OCI-LY7 (cell line): Measurements from ENCODE around the gene SLC1A4. TPM values are rescaled to one million over a fixed set of nuclear protein-coding genes. Genes with fewer than 3 reads are reported as not detected.

Experiments used
- BruUV-seq: library from RNA; stranded (reverse); fragments of 400-500 nt; replicated peaks from 2 replicates; lab custom pipeline; 2021; lab: Mats Ljungman, UMichigan
- CTCF ChIA-PET: fragments of 300-600 bp; sonication (Branson Sonifier 250); formaldehyde crosslinking; loops from one replicate; lab custom pipeline; 2022; ENCODE audit warnings: antibody characterized with exemption; ENCODE audit not compliant: unreplicated experiment; lab: Charles Lee
- POLR2A ChIA-PET: fragments of 300-600 bp; sonication (Branson Sonifier 250); formaldehyde crosslinking; loops from one replicate; lab custom pipeline; 2022; ENCODE audit warnings: antibody characterized with exemption; lab: Charles Lee
- DNase-seq: peaks from one replicate; pipeline ENCODE4 v3.0.0-alpha.2; 2015; ENCODE audit warnings: low spot score
- H2AFZ ChIP-seq: fragments of 200-600 bp; sonication (generic), shearing (Covaris generic); 2 replicates; pipeline ENCODE4 v1.6.1; 2014; ENCODE audit warnings: mild to moderate bottlenecking, antibody characterized with exemption, low read length, moderate library complexity
- H3K27ac ChIP-seq: fragments of 200-600 bp; sonication (generic); 2 replicates; pipeline ENCODE4 v1.5.1; 2014; ENCODE audit warnings: mixed run types, low read depth, mild to moderate bottlenecking, moderate library complexity, low read length, inconsistent platforms; ENCODE audit not compliant: poor library complexity, severe bottlenecking
- H3K36me3 ChIP-seq: fragments of 200-600 bp; sonication (generic); 2 replicates; pipeline ENCODE4 v1.6.1; 2014; ENCODE audit warnings: mild to moderate bottlenecking, antibody characterized with exemption, low read length, moderate library complexity, mixed read lengths; ENCODE audit not compliant: insufficient read depth
- H3K4me1 ChIP-seq: fragments of 200-600 bp; sonication (generic); 2 replicates; pipeline ENCODE4 v1.5.1; 2014; ENCODE audit warnings: mild to moderate bottlenecking, low read length; ENCODE audit not compliant: insufficient read depth, poor library complexity, severe bottlenecking
- H3K4me2 ChIP-seq: fragments of 200-600 bp; sonication (generic); 2 replicates; pipeline ENCODE4 v1.6.1; 2014; ENCODE audit warnings: mild to moderate bottlenecking, low read length
- H3K4me3 ChIP-seq: fragments of 200-600 bp; sonication (generic); 2 replicates; pipeline ENCODE4 v1.5.1; 2014; ENCODE audit warnings: mild to moderate bottlenecking, low read depth, low read length; ENCODE audit not compliant: poor library complexity, severe bottlenecking
- H3K79me2 ChIP-seq: fragments of 200-600 bp; sonication (generic); 2 replicates; pipeline ENCODE4 v1.6.1; 2016; ENCODE audit warnings: low read depth, mild to moderate bottlenecking, low read length, moderate library complexity, mixed read lengths; ENCODE audit not compliant: insufficient read depth
- H3K9me2 ChIP-seq: fragments of 200-600 bp; sonication (generic); 2 replicates; pipeline ENCODE4 v1.6.1; 2016; ENCODE audit warnings: mild to moderate bottlenecking, low read length, mixed read lengths; ENCODE audit not compliant: insufficient read depth
- H3K9me3 ChIP-seq: fragments of 200-600 bp; sonication (generic); 2 replicates; pipeline ENCODE4 v1.6.1; 2014; ENCODE audit warnings: mild to moderate bottlenecking, mixed run types, low read length, mixed read lengths
- H4K20me1 ChIP-seq: fragments of 200-600 bp; sonication (generic); 2 replicates; pipeline ENCODE4 v1.6.1; 2014; ENCODE audit warnings: mild to moderate bottlenecking, antibody characterized with exemption, low read length, moderate library complexity, mixed read lengths; ENCODE audit not compliant: insufficient read depth
- CTCF ChIP-seq: fragments of 200-600 bp; sonication (generic); conservative IDR thresholded peaks from 2 replicates; pipeline ENCODE4 v1.5.1; 2014; ENCODE audit warnings: mild to moderate bottlenecking, antibody characterized with exemption, low read length, moderate library complexity, mixed read lengths
- EZH2phosphoT487 ChIP-seq: fragments of 200-600 bp; sonication (generic); IDR thresholded peaks from 2 replicates; pipeline ENCODE4 v1.6.1; 2018; ENCODE audit warnings: low read depth, borderline replicate concordance, mild to moderate bottlenecking, mixed run types, antibody characterized with exemption, low read length, moderate library complexity, mixed read lengths
- intact Hi-C: fragments of 100-400 bp; cut with micrococcal nuclease; formaldehyde crosslinking; loops from one replicate; pipeline ENCODE4 v1.10.0; 2022; ENCODE audit not compliant: unreplicated experiment
- total RNA-seq, 2 experiments: library from RNA; depleted of rRNA in 1 of 2; stranded (reverse); fragments of >200 nt in 1 of 2; shearing (Covaris generic) in 1 of 2; gene quantifications; 2 replicates each; pipeline ENCODE4 v1.2.3, GENCODE V29; 2014 to 2022

SLC1A4 gene
- total RNA-seq, 2 experiments from 2014 or later: 17.2 to 31.1 TPM

GRCh38 chr2:65062843-65063825 lies 73.9 kb downstream of the SLC1A4 start:
- no peak overlapping the region for H3K27ac ChIP-seq
- TF ChIP-seq CTCF: no peak
- TF ChIP-seq EZH2phosphoT487: no peak
- H3K79me2 ChIP-seq: peaks cover 5% of the 10 kb centered on the region; the same call in 1 of the 2 replicates
- no peaks in the 10 kb centered on the region for H3K9me3 ChIP-seq
- BruUV-seq: no TSS peak
- H3K36me3 ChIP-seq: no peaks in the 10 kb centered on the region
- H3K9me2 ChIP-seq: no peaks in the 10 kb centered on the region
- H2AFZ ChIP-seq: no peak overlapping the region
- DNase-seq: no peak
- ChIA-PET CTCF (interaction anchor here (1.2 to 1.6 kb wide), 2 partner anchors 7 to 117 kb away, joined by 3 to 6 read pairs; partner anchors contain the start of gene CEP68), POLR2A (interaction anchor here (0.5 to 2.4 kb wide), 3 partner anchors 7 to 132 kb away, joined by 3 to 25 read pairs (median 6); partner anchors contain the start of gene CEP68)
- H3K4me3 ChIP-seq: no peak overlapping the region
- H3K4me2 ChIP-seq: no peak overlapping the region
- H4K20me1 ChIP-seq: no peaks in the 10 kb centered on the region
- H3K4me1 ChIP-seq: peaks cover 44% of the 10 kb centered on the region
- intact Hi-C loops: no loop called here

- peak overlapping the region; percentile 43 for H3K4me3 ChIP-seq
- intact Hi-C loops: loop anchor here (1.0 kb wide), 5 partner anchors 65 to 508 kb away; partner anchors contain the start of gene RAB1A
- peak overlapping the region; percentile 61 for H3K4me2 ChIP-seq
- no peaks in the 10 kb centered on the region for H3K9me3 ChIP-seq
- ChIA-PET POLR2A (interaction anchor here (0.7 to 3.6 kb wide), 21 partner anchors 9 to 509 kb away, joined by 3 to 25 read pairs (median 4); partner anchors contain the start of genes CEP68 and RAB1A), CTCF (interaction anchor here (0.5 to 2.0 kb wide), 10 partner anchors 9 to 505 kb away, joined by 3 to 28 read pairs (median 4); partner anchors contain the start of genes CEP68 and RAB1A)
- peak overlapping the region; percentile 67 for H3K27ac ChIP-seq
- peak; percentile 88 for DNase-seq
- H3K9me2 ChIP-seq: no peaks in the 10 kb centered on the region
- H4K20me1 ChIP-seq: no peaks in the 10 kb centered on the region
- BruUV-seq: no TSS peak
- TF ChIP-seq EZH2phosphoT487 (no peak), CTCF (peak; percentile 89)
- no peak overlapping the region; the same call in 1 of the 2 replicates for H2AFZ ChIP-seq
- H3K4me1 ChIP-seq: peaks cover 46% of the 10 kb centered on the region
- H3K36me3 ChIP-seq: no peaks in the 10 kb centered on the region; the same call in 1 of the 2 replicates
- no peaks in the 10 kb centered on the region for H3K79me2 ChIP-seq
Measured at GRCh38 chr2:65064728-65065552, 75.7 kb downstream of the SLC1A4 start.
